ENCODE results near the gene ADISSP. TPM values are rescaled to one million over a fixed set of nuclear protein-coding genes. Genes with fewer than 3 reads are reported as not detected.

The ADISSP gene
- total RNA-seq, 1 donor from 2014 or later: 62.0 TPM

GRCh38 chr20:3759316-3759823 is 8.2 kb downstream of the ADISSP start:
- H3K4me3 ChIP-seq (ENCODE audit: low read depth, low read length): no peak overlapping the region
- no peak for TF ChIP-seq CTCF (conservative IDR thresholded peaks at IDR 0.05; ENCODE audit: low read depth, low read length)
- no peak for DNase-seq (ENCODE audit: low read depth)

GRCh38 chr20:3758566-3758965 is 9.0 kb downstream of the ADISSP start:
- DNase-seq (ENCODE audit: low read depth): no peak
- no peak for TF ChIP-seq CTCF (conservative IDR thresholded peaks at IDR 0.05; ENCODE audit: low read depth, low read length)
- no peak overlapping the region for H3K4me3 ChIP-seq (ENCODE audit: low read depth, low read length)

GRCh38 chr20:3757268-3757667 is 10.3 kb downstream of the ADISSP start:
- no peak overlapping the region for H3K4me3 ChIP-seq (ENCODE audit: low read depth, low read length)
- no peak for TF ChIP-seq CTCF (conservative IDR thresholded peaks at IDR 0.05; ENCODE audit: low read depth, low read length)
- no peak for DNase-seq (ENCODE audit: low read depth)

GRCh38 chr20:3755814-3756480 is 11.6 kb downstream of the ADISSP start:
- no peak for TF ChIP-seq CTCF (conservative IDR thresholded peaks at IDR 0.05; ENCODE audit: low read depth, low read length)
- no peak for DNase-seq (ENCODE audit: low read depth)
- H3K4me3 ChIP-seq (ENCODE audit: low read depth, low read length): no peak overlapping the region

- DNase-seq (ENCODE audit: low read depth): no peak
- H3K4me3 ChIP-seq (ENCODE audit: low read depth, low read length): no peak overlapping the region
- TF ChIP-seq CTCF (conservative IDR thresholded peaks at IDR 0.05; ENCODE audit: low read depth, low read length): no peak
Observed at GRCh38 chr20:3755269-3755668, 12.3 kb downstream of the ADISSP start.

- no peak for DNase-seq (ENCODE audit: low read depth)
- no peak for TF ChIP-seq CTCF (conservative IDR thresholded peaks at IDR 0.05; ENCODE audit: low read depth, low read length)
- H3K4me3 ChIP-seq (ENCODE audit: low read depth, low read length): no peak overlapping the region
Observed at GRCh38 chr20:3754276-3754630, 13.3 kb downstream of the ADISSP start.

Data from epithelial cell of proximal tubule (primary cell).